ENCODE results near the gene PEF1.

The PEF1 gene, protein sequence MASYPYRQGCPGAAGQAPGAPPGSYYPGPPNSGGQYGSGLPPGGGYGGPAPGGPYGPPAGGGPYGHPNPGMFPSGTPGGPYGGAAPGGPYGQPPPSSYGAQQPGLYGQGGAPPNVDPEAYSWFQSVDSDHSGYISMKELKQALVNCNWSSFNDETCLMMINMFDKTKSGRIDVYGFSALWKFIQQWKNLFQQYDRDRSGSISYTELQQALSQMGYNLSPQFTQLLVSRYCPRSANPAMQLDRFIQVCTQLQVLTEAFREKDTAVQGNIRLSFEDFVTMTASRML

DNA sequence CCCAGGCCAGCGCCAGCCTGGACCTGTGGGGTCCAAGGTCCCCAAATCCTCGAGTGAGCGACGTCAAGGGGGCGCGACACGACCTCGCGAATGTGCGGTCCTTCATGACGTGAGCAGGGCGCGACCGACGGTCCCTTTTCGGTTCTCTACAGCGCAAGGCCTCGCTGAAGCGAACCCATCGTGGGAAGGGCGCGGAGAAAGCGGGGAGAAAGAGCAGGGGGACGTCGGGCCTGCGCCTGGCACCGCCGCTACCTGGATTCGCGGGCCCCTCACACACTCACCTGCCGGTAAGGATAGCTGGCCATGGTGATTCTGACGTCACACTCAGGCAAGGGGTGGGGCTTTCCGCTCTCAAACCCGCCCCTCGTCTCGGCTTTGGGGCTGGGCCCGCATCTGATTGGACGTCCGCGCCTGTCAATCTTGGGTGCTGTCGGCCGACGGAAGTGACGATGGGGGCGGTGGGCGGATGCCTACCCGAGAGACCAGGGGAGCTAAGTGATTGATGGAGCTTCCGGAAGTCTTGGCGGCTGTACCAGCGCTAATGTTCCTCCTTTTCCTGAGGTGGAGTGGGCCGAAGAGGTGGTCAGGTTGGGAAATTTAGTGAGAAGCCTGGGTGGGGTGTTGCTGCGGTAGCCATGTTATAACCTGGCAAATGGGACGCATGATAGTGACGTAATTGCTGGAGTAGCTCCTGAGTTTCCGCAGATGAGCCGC lies at the start of gene PEF1:
PEF1 (minus strand) TSS at position 317 of the 714 bp plus-strand sequence; CDS start at position 305, 12 bp downstream.
- peak; percentile 98 for DNase-seq

DNA sequence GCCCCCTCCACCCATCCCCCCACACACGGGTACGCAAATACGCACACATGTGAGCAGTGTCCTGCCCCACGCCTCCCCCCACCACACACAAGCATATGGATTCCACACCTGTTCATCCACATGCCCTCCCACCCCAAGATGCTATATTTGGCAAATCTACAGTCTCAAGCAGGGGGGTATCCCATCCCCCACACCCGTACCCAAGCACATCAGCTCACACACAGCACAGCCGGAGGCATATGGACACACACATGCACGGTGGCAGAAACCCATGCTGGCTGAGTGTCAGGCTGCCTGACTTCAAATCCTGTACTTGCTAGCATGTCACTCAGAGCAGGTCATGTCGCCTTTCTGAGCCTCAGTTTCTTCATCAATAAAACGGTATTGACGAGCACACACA lies 48.6 kb upstream of the PEF1 start:
- DNase-seq: no peak

DNA sequence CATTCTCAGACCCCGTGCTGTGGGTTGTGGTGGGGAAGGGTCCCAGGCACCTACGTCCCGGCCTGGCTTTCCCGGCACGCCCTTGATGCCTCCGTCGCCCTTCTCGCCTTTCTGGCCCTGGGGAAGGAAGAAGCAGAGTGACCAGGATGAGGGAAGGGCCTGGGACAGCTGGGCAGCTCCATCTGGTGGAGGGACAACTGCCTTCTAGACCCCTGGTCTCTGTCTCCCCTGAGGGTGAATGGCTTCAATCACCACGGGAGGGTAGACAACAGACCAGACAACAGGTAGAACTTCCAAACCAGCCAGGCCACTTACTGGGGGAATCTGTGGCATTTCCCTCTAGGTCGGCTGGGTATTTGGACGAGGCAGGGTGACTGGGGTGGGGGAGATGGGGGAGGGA lies 47.3 kb upstream of the PEF1 start:
- no peak for DNase-seq

DNA sequence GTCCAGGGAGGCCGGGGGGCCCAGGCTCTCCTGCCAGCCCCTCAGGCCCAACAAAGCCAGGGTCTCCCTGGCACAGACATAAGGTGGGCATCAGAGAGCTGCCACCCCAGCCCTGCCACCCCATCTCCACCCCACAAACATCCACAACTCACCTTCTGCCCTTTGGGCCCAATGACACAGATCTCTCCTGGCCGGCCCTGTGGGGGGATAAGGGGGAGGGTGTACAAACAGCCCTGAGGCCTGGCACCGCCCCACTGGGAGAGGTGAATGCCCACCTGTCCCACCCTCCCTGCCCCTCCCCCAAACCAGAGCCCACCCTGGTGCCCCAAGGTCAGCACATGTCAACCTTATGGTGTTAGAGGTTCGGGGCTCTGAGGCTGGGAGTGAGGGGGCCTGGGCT lies 46.8 kb upstream of the PEF1 start:
- no peak for DNase-seq

DNA sequence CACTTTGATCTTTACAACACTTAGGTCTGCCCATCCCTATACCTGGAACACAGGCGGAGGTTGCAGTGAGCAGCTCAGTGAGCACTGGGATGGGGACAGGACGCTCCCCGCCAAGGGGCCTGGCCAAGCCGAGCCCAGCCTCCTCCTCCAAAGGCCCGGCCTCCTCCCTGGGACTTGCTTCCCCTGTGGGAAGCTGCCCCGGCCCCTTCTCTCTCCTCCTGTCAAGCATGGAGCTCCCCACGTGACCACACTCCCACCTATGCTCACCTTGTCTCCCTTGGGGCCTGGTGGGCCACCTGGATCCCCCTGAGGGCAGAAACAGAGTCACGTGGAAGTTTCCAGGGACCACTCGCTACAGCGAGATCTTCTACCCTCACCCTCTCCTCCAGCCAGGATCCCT lies 46.2 kb upstream of the PEF1 start:
- DNase-seq: no peak

DNA sequence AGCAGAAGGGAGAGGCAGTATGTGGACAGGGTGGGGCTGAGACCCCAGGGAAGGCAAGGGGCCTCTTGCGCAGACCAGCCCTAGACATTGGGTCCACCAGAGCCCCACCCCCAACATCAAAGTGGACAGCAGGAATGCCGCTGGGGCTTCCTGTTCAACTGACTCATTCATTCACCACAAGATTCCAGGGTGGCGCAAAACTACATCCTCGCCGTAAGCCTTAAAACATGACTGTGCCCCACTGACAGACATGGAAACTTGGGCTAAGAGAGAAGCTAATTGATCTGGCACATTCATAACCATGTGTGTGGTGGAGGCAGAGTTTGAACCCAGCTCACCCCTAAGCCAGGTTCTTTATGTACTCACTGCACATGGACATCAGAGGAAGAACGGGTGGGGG lies 45.2 kb upstream of the PEF1 start:
- peak; percentile 98 for DNase-seq

DNA sequence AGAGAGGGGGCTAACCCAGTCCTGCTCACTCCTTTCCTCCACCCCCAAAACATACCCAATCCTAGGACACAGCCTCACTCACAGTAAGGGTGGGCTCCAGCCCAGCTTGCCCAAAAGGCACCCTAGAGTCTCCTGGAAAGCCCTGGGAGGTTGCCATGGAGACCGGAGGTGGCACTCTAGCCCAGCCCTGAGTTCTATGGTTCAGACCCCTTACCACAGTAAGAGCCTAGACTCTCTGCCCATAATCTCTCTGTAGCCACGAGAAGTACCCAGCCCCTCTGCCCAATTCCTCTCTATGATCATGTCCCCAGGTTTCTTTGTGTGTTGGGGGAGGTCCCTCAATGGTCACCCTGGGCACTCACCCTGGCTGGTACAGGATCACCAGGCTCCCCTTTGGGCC lies 44.7 kb upstream of the PEF1 start:
- no peak for DNase-seq

DNA sequence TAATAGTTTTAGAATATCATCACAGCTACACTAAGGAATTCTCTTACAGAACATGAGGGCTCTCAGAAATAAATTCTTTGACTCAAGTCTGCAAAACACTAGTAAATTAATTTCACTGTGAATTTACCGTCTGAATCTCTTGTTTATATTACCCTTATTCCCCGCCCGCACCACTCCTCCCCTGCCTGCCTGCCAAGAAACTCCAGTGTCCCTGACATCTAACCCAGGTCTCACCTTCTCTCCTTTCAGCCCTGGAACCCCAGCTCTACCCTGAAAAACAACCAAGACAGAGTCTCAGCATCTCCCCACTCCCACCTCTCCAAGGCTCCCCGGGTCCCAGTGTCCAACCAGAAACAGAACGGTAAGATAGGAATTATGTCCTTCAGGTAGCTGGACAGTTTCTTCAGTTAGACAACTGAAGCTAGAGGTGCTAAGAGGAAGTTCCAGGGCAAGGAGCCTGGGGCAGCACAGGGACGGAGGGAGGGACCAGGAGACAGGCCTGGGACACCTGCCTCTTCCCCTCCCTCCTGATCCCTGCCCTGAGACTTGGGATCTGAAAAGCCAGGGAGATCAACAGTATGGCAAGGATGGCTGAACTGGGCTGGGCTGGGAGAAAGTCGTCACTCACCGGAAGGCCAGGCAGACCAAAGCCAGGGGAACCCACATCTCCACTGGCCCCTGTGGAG lies 43.7 kb upstream of the PEF1 start:
- no peak for DNase-seq

DNA sequence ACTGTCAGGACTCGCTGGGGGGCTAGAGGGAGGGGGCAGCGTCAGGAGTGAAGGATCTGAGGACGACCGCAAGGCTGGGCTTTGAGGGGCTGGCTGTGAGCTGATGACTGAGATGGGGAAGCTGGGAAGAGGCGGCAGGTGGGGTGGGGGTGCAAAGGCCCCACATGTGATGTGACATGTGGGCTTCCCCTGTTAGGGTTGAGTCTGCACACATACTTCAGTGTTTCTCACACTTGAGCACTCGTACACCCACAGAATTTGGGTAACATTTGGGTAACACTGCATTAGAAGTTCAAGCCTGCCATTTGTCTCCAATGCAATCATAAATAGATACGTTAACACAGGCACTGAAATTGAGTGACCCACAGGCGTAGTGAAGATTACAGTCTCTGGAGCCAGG lies 42.9 kb upstream of the PEF1 start:
- no peak for DNase-seq

DNA sequence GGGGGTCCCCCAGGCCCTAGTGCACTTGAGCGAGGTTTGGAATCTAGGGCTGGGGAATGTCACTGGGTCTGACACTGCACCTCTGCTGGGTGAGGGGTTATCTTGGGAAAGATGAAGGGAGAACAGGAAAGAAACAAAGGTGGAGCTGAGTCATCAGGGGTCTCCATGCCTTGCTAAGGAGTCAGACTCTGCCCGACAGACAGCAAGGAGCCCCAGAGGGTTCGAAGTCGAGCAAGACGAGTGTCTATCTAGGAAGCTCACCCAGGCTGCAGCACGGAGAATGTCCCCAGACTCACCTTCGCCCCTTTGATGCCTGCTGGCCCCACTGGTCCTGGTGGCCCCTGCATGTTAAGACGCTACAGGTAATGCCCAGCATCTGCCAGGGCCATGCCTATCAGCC lies 41.1 kb upstream of the PEF1 start:
- DNase-seq: no peak

DNA sequence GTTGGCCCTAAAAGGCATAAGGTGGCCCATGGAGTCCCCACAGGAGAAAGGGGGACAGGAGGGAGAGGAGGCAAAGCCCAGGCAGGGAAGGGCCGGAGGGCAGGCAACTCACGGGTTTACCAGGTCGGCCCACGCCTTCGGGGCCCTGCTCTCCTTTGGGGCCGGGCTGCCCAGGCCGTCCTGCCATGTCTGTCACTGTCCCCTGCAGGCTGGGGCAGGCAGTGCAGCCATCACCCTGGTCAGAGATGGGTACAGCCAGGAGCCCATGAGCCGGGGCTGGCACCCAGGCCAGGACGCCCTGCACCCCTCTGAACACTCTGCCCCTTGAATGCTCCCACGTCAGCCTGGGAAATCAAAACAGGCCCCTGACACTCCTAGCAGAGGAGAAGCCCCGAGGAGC lies 39.3 kb upstream of the PEF1 start:
- DNase-seq: no peak

DNA sequence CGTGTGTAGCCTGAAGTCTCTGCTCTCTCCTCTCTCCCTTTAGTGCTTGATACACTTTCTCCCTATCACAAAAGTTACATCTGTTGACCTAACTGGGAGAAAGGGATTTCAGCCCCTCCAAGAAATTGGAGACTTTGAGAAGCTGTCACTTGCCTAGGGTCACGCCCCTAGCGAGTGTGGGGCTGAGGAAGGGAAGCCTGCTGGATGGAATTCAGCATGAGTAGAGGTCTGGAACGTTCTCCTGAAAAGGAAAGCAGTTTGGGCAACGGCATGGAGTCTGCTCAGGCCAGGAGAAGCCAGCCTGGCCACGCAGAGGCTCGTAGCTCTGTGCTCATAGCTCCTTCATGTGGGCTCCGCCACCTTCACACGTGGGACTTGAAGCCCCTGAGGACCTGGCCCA lies 36.7 kb upstream of the PEF1 start:
- DNase-seq: no peak

DNA sequence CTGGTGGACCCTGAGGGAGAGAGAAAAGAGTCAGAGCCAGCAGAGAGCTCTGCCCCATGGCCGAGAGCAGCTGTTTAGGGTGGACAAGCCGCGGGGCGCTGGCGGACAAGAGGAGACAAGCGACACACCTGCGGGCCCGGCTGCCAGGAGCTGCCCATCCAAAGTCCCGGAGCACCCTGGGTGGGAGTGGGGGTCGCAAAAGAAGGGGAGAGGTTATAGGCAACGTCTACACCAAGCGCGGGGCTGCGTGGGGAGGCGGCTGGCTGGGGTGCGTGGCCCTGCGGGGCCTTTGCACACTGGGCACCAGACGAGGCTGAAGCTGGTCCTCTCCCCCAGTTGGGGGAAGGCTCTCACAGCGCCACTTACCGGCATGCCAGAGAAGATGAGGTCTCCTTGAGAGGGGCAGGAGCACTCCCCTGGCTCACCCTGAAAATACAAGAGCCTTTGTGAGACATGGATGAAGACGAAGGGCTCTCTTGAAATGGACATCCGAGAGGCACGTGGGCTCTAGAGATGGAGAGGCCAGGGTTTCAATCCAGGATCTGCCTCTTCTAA lies 35.1 kb upstream of the PEF1 start:
- DNase-seq: no peak

DNA sequence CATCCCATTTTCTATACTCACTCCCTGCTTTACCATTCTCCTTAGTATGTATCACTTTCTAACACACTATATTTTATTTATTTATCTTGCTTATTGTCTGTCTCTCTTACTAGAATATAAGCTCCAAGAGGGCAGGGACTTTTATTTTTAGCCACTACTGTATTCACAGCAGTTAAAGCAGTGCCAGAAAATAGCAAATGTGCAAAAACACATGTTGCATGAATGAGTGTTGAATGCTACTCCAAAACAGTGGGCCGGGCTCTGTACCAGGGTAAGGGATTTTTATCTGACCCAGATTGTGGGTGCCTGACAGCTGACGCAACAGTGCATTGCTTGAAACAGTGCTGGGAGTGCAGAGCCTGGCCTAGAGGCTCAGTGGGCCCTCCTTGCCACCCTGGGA lies 34.4 kb upstream of the PEF1 start:
- DNase-seq: no peak

DNA sequence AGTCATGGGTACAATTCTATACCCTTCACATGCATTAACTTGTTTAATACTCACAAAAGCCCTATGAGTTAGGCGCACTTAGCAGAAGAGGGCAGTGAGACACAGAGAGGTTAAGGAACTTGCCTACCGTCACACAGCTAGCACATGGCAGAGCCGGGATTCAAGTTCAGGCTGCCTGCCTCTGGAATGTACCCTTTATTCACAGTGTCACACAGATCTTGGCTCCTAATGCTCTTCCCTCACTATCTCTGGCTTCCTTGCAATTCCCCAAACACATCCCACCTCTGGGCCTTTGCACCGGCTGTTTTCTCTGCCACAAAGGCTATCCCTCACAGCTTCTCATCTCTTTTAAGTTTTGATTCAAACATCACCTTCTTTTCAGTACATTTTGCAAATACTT lies 34.0 kb upstream of the PEF1 start:
- no peak for DNase-seq

DNA sequence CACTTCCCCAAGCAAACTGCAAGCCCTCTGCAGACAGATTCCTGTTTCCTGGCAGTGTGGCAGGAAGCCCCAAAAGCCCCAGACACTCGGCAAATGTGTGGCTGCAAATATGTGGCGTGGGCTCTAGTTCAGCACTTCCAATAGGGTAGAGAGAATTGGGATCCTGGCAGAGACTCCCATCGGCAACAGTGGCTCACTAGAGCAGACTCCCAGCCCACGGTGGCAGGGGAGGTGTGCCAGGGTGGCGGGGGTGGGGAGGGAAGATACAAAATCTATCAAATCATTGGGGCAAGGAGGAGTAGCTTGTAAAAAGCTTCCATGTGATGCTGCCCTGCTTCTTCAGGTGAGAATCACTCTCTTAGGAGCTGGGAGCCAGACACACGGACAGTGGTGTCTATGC lies 33.3 kb upstream of the PEF1 start:
- no peak for DNase-seq

DNA sequence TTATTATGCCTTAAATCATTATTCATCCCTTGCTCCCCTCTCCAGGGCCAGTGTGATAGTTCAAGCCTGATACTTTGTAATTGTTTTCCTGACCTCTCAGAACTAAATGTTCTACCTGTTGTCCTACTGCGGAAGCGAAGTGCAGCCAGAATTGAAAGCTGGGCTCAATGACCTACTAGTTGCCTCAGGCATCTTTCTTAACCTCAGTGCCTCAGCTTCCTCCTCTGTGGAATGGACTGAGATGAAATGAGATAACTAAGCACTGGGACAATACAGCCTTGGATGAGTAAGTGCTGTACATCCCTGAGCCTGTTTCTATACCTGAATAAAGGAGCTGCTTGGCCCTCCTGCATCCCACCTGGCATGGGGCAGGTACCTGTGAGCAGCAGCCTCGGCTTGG lies 32.7 kb upstream of the PEF1 start:
- DNase-seq: no peak

DNA sequence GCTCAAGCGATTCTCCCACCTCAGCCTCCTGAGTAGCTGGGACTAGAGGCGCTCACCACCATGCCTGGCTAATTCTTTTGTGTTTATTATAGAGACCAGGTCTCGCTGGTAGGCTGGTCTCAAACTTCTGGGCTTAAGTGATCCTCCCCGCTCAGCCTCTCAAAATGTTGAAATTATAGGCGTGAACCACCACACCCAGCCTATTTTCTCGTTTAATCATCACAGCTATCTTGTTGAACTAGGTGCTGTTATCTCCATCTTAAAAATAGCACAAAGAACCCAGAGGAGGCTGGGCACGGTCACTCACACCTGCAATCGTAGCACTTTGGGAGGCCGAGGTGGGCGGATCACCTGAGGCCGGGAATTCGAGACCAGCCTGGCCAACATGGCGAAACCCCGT lies 31.1 kb upstream of the PEF1 start:
- DNase-seq: no peak

DNA sequence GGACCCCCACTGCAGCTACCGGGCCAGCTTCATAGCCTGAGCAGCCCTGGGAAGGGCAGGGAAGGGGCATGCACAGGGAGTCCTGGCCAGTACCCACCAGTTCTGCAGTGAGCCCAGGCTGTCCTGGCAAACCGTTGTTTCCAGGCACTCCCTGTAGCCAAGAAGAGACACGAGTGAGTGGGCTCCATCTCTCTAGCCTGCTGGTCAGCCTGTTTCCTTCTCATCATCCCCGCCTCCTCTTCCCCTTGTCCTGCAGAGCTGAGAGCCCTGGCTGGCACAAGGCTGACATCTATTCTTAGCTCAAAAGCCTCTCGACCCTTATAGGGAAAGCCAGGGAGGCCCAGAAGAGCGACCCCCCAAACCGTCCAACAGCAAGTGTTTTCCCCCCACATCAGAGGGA lies 30.5 kb upstream of the PEF1 start:
- DNase-seq: no peak

DNA sequence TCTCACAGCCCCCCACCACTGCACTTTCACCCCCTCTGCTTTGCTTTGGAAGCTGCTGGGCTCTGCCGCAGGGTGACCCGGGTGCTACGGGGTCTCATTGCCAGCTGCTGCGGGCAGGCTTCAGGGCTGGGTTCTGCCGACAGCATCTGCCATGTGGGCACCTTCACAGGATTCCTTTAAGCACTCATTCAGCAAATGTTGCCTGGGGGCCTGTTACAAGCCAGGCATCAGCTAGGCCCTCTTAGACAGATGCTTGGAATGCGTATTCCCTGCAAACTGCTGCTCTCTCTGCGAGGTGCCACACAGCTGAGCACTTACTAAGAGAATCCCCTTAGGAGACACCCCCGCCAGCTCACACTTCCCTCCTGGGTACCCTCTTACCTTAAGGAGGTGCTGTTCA lies 29.9 kb upstream of the PEF1 start:
- DNase-seq: no peak

DNA sequence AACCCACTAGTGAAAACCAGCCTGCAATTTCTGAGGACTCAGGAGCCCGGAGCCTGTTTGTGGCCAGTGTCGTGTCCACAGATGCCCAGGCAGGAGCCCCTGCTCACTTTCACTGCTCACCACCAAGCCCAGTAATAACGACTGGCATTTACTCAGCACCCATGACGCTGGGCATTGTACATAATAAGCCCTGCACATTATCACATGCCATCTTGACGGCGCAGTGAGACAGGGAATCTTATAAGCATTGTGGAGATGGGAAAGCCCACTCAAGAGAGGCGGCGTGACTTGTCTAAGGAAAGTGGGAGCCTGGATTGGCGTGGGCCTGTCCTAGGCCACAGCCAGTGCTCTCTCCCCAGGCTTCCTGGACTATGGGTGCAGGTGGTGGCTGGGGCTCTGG lies 28.8 kb upstream of the PEF1 start:
- DNase-seq: no peak

DNA sequence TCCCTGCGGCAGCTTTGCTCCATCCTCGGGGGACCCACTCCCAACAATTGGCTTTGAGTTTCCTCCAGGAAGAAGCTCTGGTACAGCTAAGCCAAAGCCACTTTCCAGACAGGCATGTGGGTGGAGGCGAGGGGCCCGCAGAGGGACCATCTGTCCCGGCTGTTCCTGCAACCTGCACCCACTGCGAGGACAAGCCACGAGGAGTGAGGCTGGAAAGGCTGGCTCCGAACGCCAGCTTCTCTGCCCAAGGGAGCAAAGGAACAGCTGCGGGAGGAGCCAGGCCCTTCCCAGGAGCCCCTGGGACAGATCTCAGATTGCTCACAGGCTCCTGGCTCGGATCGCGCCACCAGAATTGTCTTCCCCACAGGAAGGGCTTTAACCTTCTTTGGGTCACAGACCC lies 28.3 kb upstream of the PEF1 start:
- DNase-seq: no peak

DNA sequence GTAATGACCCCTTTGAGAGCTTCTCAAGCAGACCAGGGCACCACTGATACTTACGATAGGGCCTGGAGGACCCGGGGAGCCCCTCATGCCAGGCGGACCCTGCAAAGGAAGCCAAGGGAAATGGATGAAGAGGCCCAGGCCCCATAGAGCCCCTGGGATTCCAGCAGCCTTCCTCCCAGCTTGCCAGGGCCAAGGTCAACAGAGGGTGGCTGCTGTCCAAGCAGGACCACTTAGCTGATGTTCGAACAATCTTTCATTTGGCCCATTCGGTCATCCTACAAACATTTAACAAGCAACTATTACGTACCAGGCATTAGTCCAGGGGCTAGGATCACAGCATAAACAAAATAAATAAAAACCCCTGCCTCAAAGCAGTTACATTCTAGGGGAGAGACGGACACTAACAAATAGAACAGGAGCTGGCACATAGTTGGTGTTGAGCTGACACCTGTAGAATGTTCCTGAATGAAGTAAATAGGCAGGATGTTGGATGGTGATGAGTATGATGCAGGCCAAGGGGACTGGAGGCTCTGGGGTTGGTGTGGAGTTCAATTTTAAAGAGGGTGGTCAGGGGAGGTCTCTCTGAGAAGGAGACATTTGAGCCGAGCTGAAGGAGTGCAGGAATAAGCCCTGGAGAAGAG lies 27.0 kb upstream of the PEF1 start:
- no peak for DNase-seq

DNA sequence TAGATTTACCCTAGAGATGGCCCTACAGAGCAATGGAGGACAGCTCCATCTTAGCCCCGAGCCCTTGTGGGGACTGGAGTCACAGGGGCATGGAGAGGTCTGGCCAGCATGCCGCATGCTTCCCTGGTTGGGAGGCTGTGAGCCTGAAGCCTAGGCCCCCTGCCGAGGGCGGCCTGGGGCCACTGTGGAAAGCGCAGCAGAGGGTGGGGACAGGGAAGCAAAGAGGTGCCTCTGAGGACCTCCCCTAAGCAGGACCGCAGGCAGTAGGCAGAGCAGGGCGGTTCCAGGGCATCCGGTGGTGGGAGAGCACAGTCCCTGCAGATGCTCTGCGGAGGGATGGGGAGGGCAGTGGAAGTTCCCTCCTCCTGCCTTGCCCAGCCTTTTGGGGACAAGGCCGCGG lies 26.5 kb upstream of the PEF1 start:
- no peak for DNase-seq

All from fibroblast of skin of right biceps (primary cell).